OCI-LY7 (cell line): ENCODE results near the gene PARD6G.

ENCODE experiments used
- EZH2phosphoT487 ChIP-seq: fragments of 200-600 bp; sonication (generic); IDR thresholded peaks from 2 replicates; pipeline ENCODE4 v1.6.1; 2018; ENCODE audit warnings: low read depth, borderline replicate concordance, mild to moderate bottlenecking, mixed run types, antibody characterized with exemption, low read length, moderate library complexity, mixed read lengths
- TF ChIP-seq, protein P1 (sequence below): fragments of 200-600 bp; sonication (generic); conservative IDR thresholded peaks from 2 replicates; pipeline ENCODE4 v1.5.1; 2014; ENCODE audit warnings: mild to moderate bottlenecking, antibody characterized with exemption, low read length, moderate library complexity, mixed read lengths

DNA sequence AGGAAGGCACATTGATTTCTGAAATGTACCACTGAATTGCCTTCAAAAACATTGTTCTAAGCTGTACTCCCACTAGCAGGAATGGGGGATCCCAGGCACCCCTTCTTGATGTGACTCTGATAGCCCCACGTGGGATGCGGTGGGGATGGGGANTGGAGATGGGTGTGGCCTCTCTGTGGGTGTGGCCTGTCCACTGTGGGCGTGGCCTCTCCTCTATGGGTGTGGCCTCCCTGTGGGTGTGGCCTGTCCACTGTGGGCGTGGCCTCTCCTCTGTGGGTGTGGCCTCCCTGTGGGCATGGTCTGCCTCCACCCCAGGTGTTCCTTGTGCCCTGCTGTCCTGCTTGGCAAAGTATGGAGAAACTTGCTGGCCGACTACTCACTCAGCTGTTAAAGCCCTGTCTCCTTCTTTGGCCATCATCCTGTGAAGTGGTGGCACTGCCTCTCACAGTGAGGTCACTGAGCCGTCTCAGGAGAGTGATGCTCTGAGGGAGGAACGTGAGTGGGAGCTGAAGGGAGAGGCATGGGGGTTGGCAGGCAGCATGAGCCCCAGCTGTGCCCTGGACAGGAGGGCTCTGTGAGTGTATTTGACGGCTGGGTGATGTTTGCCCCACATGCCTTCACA, 6.7 kb upstream of the PARD6G start:
- TF ChIP-seq, protein P1, sequence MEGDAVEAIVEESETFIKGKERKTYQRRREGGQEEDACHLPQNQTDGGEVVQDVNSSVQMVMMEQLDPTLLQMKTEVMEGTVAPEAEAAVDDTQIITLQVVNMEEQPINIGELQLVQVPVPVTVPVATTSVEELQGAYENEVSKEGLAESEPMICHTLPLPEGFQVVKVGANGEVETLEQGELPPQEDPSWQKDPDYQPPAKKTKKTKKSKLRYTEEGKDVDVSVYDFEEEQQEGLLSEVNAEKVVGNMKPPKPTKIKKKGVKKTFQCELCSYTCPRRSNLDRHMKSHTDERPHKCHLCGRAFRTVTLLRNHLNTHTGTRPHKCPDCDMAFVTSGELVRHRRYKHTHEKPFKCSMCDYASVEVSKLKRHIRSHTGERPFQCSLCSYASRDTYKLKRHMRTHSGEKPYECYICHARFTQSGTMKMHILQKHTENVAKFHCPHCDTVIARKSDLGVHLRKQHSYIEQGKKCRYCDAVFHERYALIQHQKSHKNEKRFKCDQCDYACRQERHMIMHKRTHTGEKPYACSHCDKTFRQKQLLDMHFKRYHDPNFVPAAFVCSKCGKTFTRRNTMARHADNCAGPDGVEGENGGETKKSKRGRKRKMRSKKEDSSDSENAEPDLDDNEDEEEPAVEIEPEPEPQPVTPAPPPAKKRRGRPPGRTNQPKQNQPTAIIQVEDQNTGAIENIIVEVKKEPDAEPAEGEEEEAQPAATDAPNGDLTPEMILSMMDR: no peak
- no peak for TF ChIP-seq EZH2phosphoT487
